DND-41 (cell line): ENCODE data around the gene MAGI1.

ENCODE experiments used
- CTCF ChIP-seq: IDR thresholded peaks from 2 replicates; pipeline ENCODE4 v1.5.1; 2012; ENCODE audit warnings: borderline replicate concordance, low read length, moderate library complexity, mild to moderate bottlenecking; ENCODE audit not compliant: poor library complexity, severe bottlenecking; ENCODE audit errors: extremely low read depth
- EZH2 ChIP-seq: IDR thresholded peaks from 3 replicates; pipeline ENCODE4 v1.6.1; 2012; ENCODE audit warnings: borderline replicate concordance, low read depth, mild to moderate bottlenecking, moderate library complexity, low read length, inconsistent platforms; ENCODE audit not compliant: severe bottlenecking

- no peak for TF ChIP-seq CTCF
- no peak for TF ChIP-seq EZH2
Observed at GRCh38 chr3:65662095-65662494, 376.6 kb downstream of the MAGI1 start.
